ENCODE results near the gene TEF.

The TEF gene, protein sequence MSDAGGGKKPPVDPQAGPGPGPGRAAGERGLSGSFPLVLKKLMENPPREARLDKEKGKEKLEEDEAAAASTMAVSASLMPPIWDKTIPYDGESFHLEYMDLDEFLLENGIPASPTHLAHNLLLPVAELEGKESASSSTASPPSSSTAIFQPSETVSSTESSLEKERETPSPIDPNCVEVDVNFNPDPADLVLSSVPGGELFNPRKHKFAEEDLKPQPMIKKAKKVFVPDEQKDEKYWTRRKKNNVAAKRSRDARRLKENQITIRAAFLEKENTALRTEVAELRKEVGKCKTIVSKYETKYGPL

DNA sequence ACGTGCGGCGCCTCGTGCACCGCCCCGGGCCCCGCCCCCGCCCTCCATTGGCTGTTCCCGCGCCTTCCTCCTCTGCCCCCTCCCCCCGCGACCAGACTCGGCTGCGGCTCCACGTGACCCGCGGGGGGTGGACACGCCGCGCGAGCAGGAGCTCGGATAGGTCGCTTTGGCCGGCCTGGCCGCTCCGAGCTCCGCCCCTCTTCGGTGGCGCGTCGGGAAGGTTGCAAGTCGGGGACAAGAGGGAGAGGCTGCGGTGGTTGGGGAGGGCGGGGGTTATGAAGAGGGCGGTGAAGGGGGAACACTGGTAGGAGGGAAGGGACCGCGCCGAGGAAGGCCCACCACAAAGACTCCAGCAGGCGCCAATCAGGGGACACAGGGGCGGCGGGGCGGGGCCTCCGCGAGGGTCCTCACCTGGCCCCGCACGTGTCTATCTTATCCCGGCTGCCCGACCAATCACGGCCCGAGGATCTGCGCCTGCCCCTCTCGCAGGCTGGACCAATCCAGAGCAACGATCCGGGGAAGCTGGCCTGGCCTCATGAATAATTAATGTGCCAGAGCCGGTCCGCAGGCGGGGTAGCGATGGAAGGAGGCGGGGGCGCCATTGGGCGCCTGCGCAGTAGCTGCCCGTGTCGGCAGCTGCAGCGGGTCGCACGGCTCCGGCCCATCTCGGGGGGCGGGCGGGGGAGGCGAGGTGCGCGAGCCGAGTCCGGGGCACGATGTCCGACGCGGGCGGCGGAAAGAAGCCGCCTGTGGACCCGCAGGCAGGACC lies at the start of gene TEF:
TEF (plus strand) TSS at position 614 of the 769 bp plus-strand sequence; CDS start at position 717, 103 bp downstream.
- DNase-seq (ENCODE audit: low read depth), result peak; percentile 99

DNA sequence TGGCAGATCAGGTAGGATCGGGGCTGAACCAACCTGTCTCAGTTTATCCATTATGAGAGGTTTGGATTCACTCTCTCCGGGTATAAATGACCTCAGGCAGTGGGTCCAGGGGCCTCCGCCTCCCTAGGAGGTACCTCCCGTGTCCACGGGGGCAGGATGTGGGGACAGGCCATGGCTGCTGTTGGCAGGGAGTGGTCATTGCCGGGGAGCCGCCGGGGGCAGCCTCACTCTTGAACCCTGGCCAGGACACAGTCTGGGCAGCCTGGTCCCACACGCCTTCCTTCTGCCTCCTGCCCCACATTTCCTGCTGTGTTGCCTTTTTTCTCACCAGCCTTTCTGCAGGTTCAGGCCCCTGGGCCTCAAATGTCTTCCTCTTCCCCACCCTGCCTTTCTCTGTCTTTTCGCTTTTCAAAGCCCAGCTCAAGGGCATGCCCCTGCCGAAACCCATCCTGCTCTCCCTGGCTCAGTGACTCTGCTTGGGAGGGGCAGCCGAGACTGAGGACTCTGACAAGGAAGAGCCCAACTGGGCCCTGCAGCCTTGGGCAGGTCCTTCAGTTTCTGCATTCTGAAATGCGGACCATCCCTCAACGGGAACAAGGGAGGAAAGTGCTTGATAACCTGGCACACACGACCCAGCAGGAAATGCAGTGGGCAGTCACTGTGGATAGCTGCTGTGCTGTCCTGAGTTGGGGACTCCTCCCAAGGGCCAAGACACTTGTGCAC lies 49.4 kb upstream of the TEF start:
- no peak for DNase-seq (ENCODE audit: low read depth)

DNA sequence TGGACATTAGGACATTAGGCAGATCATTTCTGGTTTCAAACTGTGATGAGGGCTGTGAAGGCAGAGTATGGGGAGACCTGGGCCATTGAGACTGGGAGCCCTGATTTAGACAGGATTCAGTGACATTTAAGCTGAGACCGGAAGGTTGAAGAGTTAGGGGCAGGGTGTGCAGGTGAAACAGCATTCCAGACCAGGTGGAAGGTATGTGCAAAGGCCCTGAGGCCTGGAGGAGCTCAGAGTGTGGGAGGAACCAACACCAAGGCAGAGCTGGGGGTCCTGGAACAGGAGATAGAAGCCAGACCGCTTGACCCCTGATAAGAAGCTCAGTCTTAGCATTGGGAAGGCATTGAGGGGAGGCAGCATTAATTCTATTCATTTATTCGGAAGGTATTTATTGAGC lies 47.9 kb upstream of the TEF start:
- DNase-seq (ENCODE audit: low read depth), result no peak

DNA sequence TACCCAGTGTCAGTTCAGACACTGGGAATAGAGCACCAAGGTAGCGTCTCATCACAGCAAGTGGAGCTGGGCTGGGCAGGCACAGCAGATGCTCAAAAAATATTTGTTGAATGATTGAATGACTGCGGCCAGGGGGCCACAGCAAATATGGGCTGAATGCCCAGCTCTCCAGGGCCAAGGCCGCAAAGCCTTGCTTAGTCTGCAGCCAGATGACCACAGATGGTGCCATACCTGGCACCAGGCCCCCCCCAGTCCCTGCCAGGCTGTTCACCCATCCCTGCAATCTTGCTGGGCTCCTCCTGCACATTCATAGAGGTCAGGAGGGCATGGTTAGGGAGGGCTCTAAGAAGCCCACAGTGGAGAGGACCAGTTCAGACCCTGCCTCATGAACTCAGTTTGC lies 47.5 kb upstream of the TEF start:
- DNase-seq (ENCODE audit: low read depth), result no peak

DNA sequence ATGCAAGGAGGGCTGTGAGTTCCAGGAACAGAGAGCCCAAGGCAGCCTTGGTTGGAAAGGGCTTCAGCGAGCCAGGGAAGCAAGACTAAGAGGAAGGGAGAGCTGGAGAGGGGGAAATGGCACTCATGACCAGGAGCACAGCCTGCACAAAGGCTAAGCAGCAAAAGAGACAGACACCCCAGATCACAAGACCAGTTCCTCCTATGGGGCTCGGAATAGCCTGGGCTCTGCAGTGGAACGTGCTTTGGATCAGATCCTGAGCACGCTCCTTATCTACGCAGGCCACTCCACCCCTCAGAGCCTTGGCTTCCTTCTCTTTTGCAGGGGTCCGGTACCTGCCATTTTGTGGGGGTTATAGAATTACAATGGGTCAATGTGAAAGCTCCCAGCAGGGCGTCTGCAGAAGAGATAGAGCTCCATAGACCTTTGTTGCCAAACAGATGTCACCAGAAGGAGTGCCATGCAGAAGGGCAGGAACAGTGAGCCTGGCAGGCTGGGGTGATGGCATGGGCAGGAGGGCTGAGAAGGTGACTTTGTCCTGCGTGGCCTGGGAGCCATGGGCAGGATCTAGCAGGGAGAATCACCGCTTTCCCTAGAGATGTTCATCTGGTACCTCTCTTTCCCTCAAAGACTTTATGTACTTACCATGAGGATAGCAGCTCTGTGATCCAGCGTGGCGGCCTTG lies 46.6 kb upstream of the TEF start:
- DNase-seq (ENCODE audit: low read depth), result no peak

DNA sequence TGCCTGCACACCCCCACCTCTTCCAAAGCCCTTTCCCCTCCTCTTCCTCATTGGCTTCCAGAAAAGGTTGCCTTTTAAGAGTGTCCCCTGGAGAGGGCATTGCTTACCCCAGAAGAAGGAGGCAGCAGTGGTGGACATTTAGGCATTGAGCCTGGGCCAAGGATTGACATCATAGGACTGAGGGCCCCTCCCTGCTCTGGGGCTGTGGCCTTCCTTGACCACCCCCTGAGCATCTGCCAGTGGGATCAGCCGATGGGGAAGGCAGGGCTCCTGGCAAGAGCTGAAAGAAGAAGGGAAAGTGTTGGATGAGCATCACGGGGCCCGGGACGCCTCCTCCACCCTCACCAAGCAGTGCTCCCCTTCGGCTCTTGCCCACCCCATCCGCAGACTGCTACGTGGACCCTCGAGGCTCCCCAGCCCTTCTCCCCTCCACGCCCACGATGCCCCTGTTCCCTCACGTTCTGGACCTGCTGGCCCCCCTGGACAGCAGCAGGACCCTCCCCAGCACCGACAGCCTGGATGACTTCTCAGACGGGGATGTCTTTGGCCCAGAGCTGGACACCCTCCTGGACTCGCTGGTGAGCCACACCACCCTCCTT lies 43.0 kb upstream of the TEF start:
- no peak for DNase-seq (ENCODE audit: low read depth)

DNA sequence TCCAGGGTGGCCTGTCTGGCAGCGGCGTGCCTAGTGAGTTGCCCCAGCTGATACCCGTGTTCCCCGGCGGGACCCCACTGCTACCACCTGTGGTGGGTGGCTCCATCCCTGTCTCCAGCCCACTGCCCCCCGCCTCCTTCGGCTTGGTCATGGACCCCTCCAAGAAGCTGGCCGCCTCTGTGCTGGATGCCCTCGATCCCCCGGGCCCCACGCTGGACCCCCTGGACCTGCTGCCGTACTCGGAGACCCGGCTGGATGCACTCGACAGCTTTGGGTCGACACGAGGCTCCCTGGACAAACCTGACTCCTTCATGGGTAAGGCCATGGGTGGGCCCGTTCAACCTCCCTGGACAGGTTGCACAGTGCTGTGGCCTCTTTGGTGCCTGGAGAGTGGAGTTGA lies 41.9 kb upstream of the TEF start:
- DNase-seq (ENCODE audit: low read depth), result no peak

DNA sequence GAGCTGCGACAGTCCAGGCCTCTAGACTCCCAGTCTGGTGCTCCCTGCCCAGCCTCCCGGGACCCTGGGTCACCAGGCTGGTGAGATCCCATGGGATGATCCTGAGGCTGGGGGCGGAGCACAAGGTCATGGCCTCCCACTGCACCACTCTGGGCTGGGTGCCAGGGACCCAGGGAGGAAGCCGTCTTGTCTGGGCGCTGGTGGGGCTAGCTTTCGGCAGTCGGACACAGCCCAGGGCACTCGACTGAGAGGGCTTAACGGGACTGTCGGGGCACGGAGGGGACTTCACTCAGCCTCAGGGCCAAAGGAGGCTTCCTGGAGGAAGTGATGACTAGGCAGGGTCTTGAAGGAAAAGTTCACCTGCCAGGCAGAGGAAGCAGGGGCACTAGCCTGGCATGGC lies 41.4 kb upstream of the TEF start:
- DNase-seq (ENCODE audit: low read depth), result no peak

DNA sequence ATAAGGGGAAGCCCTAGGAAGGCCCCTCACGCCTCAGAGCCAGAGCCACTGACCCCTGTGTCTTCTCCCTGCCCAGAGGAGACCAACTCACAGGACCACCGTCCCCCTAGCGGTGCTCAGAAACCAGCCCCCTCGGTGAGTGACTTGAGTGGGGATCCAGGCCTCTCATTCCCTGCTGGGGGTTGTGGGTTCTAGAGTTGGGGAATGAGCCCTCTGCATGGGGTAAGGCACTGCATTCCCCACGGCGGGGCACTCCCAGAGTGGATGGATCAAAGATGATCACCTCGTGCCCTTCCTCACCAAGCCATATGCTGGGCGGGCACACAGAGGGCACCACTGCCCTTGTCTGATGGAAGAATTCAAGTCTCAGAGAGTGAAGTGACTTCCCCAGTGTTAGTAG lies 40.7 kb upstream of the TEF start:
- no peak for DNase-seq (ENCODE audit: low read depth)

DNA sequence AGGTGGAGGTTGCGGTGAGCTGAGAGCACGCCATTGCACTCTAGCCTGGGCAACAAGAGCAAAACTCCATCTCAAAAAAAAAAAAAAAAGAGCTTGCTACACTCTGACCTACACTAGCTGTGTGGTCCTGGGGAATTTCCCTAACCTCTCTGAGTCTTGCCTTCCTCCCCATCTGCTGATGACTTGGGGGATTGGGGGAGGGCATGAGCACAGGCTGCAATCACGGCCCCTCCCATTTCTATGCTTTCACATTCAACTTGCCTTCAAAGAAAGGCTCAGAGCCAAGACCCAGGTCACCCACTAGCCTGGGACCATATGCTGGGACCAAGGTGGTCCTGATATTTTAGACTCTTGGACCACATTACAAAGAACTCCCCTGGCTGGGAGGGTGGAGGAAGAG lies 39.8 kb upstream of the TEF start:
- DNase-seq (ENCODE audit: low read depth), result peak; percentile 16

DNA sequence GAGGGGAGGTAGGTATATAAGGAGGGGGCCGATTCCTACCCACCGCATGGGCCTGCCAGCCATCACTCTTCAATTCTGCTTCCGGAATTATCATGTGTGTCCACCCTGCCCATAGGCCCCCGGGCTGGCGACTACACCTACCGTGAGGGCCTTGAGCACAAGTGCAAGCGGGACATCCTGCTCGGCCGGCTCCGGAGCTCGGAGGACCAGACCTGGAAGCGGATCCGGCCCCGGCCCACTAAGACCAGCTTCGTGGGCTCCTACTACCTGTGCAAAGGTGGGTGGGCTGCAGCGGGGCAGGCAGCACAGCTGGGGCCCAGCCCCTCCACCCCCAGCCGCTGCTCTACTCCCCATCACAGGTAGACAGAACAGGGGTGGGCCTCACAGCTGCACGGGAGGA lies 38.4 kb upstream of the TEF start:
- DNase-seq (ENCODE audit: low read depth), result no peak

DNA sequence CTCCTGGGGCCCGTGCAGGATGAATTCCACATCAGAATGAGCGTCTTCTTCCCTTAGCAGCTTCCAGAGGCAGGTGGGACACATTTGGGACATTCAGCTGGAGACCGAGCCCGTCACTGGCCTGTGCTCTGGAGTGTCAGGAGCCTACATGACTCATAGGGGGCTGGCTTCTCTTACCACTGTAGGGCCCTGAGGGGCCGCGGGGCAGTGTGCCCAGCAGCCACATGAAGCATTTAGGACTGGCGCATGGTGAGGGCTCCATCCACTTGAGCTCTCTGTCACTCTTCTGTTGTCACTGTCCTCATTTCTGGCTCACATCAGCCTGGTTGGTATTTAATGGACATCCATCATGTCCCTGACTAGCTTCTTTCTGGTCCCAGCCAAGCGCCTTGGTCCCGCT lies 38.0 kb upstream of the TEF start:
- DNase-seq (ENCODE audit: low read depth), result no peak

DNA sequence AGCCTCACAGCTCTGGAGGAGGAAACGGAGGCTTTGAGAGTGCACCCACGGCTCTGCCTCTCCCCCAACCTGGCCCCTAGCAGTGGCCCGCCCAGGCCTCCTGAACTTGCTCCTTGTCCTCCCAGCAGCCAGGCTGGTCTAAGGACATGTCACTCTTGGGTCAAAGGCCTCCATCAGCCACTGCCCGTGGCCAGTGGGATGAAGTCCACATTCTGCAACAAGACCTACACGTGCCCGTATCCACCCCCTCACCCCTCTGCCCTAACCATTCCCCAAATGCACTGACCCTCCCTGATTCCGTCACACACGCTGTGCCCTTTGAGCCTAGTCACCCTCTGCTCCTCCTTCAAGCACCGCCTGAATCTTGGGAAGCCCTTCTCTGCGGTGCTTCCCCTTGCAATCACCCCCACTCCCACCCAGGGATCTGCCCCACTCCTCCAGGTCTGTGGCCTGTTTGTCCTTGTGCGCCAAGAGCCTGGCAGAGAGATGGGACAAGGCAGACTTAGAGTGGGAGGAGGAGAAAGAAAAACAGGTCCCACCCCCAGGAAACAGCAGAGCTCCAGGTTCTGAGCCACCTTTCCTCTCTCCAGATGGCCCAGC lies 37.5 kb upstream of the TEF start:
- DNase-seq (ENCODE audit: low read depth), result no peak

DNA sequence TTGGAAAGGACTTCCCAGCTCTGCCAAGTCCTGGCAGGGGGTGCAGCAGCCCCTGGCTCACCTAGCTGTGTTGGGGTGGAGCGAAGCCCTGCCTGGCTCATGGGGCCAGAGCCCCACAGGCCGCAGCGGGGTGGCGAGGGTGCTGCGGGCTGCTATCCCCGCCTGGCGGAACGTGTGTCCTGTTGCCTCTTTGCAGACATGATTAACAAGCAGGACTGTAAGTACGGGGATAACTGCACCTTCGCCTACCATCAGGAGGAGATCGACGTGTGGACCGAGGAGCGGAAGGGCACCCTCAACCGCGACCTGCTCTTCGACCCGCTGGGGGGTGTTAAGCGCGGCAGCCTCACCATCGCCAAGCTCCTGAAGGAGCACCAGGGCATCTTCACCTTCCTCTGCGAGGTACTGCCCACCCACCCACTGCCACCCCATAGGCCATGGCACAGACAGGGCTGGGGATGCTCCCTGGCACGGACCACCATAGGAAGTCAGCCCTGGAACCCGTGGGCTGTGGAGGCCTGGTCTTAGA lies 35.9 kb upstream of the TEF start:
- DNase-seq (ENCODE audit: low read depth), result no peak

DNA sequence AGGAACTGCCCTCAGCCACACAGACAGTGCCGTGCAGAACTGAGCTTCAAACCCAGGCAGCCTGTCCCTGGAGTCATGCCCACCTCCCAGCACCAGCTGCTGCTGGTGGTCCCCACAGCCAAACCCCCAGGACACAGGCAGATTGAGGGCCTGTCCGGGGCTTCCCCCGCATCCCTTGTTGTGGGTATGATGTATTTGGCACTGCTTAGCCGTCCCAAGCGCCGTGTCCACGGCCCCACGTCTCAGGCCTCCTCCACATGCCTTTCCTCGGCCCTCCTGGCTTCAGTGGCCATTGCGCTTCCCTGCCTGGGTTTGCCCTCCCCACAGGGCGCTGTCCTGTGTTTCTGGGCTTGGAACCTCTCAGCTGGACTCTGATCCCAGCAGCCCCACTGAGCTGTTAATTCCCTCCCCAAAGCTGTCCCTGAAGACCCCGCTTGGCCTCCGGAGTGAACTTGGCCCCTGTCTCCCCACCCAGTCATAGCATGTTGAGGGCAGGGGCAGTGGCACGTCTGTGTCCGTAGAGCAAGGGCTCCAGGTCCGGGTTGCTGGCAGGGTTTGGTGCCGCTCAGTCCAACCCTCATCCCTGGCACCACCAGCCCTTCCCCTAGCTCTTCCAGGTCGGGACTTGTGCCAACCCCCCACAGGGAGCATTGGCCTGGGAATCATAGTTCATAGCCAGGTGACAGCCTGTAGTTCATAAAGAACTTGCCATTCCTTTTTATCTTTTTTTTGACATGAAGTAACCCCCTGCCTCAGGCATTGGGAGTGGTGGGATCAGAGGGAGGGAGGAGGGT lies 34.5 kb upstream of the TEF start:
- DNase-seq (ENCODE audit: low read depth), result no peak

DNA sequence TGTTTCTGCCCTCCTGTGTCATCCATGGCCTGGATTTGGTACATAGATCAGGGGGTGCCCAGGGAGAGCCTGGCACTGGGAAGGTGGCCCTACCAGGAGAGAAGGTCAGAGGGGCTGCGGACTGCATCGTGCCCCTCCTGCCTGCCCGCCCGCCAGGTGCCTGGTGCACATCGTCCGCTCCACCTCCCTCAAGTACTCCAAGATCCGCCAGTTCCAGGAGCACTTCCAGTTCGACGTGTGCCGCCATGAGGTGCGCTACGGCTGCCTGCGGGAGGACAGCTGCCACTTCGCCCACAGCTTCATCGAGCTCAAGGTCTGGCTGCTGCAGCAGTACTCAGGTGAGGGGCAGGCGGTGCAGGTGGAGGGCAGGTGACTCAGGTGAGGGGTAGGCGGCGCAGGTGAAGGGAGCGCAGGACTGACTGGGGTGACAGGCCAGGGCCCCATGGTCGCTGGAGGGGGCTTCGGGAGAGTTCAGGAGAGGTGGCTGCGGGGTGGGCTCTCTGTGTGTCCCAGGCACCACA lies 32.7 kb upstream of the TEF start:
- DNase-seq (ENCODE audit: low read depth), result no peak

DNA sequence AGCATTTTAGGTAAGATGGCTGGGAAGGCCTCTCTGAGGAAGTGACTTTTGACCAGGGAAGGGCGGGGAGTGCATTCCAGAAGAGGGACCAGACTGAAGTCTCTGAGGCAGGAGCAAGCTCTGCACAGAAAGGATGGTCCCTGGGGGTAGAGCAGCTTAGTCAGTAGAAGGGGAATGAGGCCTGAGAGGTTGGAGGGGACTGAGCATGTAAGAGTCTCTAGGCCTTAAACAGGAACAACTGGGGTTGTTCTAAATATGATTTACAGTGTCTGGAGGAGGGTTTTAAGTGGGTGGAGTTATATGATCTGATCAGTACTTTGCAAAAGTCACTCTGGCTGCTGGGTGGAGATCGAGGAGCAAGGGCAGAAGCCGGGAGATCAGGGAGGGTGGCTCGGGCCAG lies 31.7 kb upstream of the TEF start:
- no peak for DNase-seq (ENCODE audit: low read depth)

DNA sequence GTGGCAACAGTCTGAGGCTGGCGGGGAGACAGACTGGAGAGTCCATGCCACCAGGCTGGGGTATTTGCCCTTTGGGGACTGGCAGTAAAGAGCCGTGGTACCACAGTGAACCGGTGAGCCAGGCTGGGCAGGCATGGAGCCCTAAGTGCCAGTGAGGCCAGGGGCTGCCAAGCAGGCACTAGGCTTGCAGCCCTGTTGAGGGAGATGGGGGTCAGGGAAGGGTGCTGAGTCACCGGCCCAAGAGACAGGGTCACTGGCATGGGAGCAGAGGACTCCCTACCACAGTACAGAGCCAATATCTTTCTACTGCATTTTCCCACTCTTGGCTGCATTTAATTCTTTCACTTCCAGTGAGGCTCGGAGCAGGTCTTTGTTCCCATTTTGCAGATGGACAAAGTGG lies 30.7 kb upstream of the TEF start:
- DNase-seq (ENCODE audit: low read depth), result no peak

DNA sequence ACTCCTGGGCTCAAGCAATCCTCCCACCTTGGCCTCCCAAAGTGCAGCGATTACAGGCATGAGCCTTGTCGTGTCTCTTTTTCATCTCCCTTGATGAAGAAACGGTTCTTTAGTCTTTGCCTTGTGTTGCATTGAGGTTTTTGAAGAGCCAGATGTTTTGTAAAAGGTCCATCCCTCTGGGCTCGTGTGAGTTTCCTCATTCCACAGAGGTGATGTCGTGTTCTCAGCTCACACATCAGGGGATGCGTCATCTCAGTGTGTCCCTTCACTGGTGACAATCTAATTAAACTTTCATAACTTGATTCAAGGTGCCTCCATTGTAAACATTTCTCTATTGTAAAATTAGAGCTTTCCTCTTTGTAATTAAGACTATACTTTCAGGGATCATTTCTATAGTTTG lies 29.7 kb upstream of the TEF start:
- DNase-seq (ENCODE audit: low read depth), result peak; percentile 54

DNA sequence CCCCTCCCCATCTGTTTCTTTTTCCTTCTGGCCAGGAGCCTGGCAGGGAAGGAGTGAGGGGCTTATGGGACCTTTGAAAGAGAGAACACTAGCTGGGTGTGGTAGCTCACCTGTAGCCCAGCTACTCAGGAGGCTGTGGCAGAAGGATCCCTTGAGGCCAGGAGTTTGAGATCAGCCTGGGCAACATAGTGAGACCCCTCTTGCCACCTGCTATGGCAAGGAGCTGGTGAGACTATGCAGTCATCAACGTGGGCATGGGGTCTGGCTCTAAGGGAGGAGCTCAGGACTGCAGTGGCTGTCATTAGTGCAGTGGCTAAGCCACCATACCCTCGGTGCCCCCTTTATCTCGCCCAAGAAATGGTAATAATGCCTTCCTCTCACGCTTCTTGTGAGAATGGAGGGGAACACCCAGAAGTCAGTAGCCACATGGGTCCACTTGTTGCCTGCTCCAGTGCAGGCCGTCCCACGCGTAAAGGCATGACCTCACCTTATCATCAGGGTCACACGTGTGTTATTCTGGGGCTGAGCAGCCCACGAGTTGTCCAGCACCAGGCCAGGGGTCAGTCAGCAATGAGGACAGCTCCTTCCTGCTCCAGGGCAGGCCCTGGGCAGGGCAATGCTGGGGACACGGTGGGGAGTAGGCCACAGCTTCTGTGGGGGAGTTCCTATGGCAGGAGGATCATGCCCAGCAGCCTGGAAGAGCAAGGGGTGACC lies 27.7 kb upstream of the TEF start:
- DNase-seq (ENCODE audit: low read depth), result no peak

Data from ELR (cell line).